Astrocyte (in vitro differentiated cells and primary cell): Measurements from ENCODE around the gene NPHP4.

Experiments used
- CTCF ChIP-seq: IDR thresholded peaks from 2 replicates; pipeline ENCODE4 v1.5.1; 2011; ENCODE audit warnings: low read depth, mild to moderate bottlenecking, inconsistent platforms, low read length, moderate library complexity; ENCODE audit not compliant: insufficient read depth
- EZH2 ChIP-seq: IDR thresholded peaks from 2 replicates; pipeline ENCODE4 v1.6.1; 2012; ENCODE audit warnings: mild to moderate bottlenecking, low read length, inconsistent platforms; ENCODE audit not compliant: insufficient read depth

DNA sequence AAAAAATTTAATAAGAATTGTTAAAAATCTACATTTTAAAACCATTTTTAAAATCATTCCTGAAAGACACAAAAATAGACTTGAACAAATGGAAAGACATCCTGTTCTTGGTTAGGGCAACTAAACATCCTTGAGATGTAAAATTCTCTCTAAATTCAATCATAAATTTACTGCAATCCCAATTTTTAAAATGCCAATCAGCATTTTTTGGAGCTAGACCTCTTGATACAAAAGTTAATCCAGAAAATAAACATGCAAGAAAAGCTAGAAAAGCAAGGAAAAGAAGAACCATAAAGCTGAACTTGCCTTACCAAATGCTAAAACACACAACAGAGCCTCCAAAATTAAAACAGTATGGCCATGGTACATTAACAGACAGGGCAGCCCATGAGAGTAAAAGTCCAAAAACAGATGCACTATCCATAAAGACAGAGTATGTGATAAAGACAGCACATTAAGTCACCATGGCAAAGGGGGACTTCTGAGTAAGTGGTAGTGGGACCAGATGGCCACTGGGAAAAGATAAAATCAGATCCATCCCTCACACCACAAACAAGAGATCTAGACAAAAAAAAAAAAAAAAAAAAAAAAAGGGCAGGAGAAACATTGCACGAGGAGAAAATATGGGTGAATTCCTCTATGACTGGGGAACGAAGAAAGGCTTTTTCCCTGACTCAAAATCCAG lies 51.4 kb downstream of the NPHP4 start:
- no peak for TF ChIP-seq CTCF
- TF ChIP-seq EZH2: no peak
